Gastrocnemius medialis (tissue), 4 donors: ENCODE measurements around the gene ABCG4.

Experiments
- CTCF ChIP-seq, 5 experiments: fragments of 450-650 bp in 3 of 5; fragments of 200-600 bp in 2 of 5; sonication (generic) in 2 of 5; IDR thresholded peaks in 4 of 5; conservative IDR thresholded peaks in 1 of 5; 1 replicate in 4 of 5; 2 replicates in 1 of 5; pipeline ENCODE4 v1.5.1; 2016 to 2019; ENCODE audit warnings: antibody characterized with exemption in 5 of 5, mild to moderate bottlenecking in 3 of 5, moderate library complexity in 3 of 5
- POLR2A ChIP-seq, 2 donors: fragments of 450-650 bp; IDR thresholded peaks; one replicate each; pipeline ENCODE4 v1.6.1; 2017; ENCODE audit warnings: antibody characterized with exemption in 2 of 2, mild to moderate bottlenecking in 2 of 2, moderate library complexity in 2 of 2

- TF ChIP-seq CTCF (IDR thresholded peaks at IDR 0.05 in 4 of 5, conservative IDR thresholded peaks at IDR 0.05 in 1 of 5) = no peak
- peak; percentile 58 to 61 for TF ChIP-seq POLR2A (IDR thresholded peaks at IDR 0.05)
Observed at GRCh38 chr11:119106564-119107537, 42.0 kb upstream of the ABCG4 start, which contains the start of gene C2CD2L.
